ENCODE results near the gene PC. TPM values are rescaled to one million over a fixed set of nuclear protein-coding genes. Genes with fewer than 3 reads are reported as not detected.

PC gene
- polyA plus RNA-seq, 1 of the 3 experiments (the other 2 are of a cell fraction): 9.7 TPM

GRCh38 chr11:66858939-66859685 lies 99.1 kb downstream of the PC start:
- Histone ChIP-seq H2AFZ (ENCODE audit: low read depth) (no peak overlapping the region), H4K20me1 (ENCODE audit: insufficient read depth) (no peaks in the 10 kb centered on the region), H3K4me1 (ENCODE audit: control insufficient read depth in 1 of 2, insufficient read depth in 2 of 2, low read depth in 1 of 2, low read length in 1 of 2) (peaks cover 0 to 10% of the 10 kb centered on the region in 2 experiments; a peak in 2 of 4 replicates), H3K9me3 (no peaks in the 10 kb centered on the region), H3K36me3 (replicated peaks in 1 of 2; ENCODE audit: control insufficient read depth in 1 of 2, insufficient read depth in 2 of 2, low read length in 1 of 2) (peaks cover 0 to 2% of the 10 kb centered on the region in 2 experiments), H3K4me2 (no peak overlapping the region), H3K9ac (no peak overlapping the region), H3K79me2 (ENCODE audit: insufficient read depth) (peaks cover 14% of the 10 kb centered on the region), H3F3A (replicated peaks; ENCODE audit: insufficient read depth) (no peaks in the 10 kb centered on the region), H3K4me3 (ENCODE audit: low read depth in 2 of 2, low read length in 1 of 2) (no peak overlapping the region), H3K9me2 (no peaks in the 10 kb centered on the region), H3K27ac (ENCODE audit: low read depth in 2 of 2, low read length in 1 of 2) (no peak overlapping the region), H3K27me3 (ENCODE audit: insufficient read depth) (no peaks in the 10 kb centered on the region)
- TF ChIP-seq FOXJ3 (CRISPR knock-in tag; IDR thresholded peaks at IDR 0.05) (no peak), FOSL2 (IDR thresholded peaks at IDR 0.05; ENCODE audit: borderline replicate concordance, low read depth) (no peak), FOXM1 (IDR thresholded peaks at IDR 0.05; ENCODE audit: low read depth) (no peak), RAD21 (IDR thresholded peaks at IDR 0.05; ENCODE audit: low read length) (no peak), TEAD4 (IDR thresholded peaks at IDR 0.05; ENCODE audit: borderline replicate concordance, insufficient read depth) (no peak), TAF1 (IDR thresholded peaks at IDR 0.05; ENCODE audit: borderline replicate concordance, low read depth, low read length) (no peak)
- TF ChIP-seq, protein P1, sequence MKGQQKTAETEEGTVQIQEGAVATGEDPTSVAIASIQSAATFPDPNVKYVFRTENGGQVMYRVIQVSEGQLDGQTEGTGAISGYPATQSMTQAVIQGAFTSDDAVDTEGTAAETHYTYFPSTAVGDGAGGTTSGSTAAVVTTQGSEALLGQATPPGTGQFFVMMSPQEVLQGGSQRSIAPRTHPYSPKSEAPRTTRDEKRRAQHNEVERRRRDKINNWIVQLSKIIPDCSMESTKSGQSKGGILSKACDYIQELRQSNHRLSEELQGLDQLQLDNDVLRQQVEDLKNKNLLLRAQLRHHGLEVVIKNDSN (IDR thresholded peaks at IDR 0.05; ENCODE audit: borderline replicate concordance, low read depth): no peak
- ChIA-PET POLR2A (no interaction called here), CTCF (no interaction called here)
- 92% methylated on average over 22 of the region's 29 CpGs for WGBS (ENCODE audit: low lambda C conversion rate)
- no peak for DNase-seq

- Histone ChIP-seq H3K27ac (ENCODE audit: low read depth in 2 of 2, low read length in 1 of 2) (no peak overlapping the region), H4K20me1 (ENCODE audit: insufficient read depth) (no peaks in the 10 kb centered on the region), H3K9me2 (no peaks in the 10 kb centered on the region), H3K36me3 (replicated peaks in 1 of 2; ENCODE audit: control insufficient read depth in 1 of 2, insufficient read depth in 2 of 2, low read length in 1 of 2) (peaks cover 0 to 2% of the 10 kb centered on the region in 2 experiments), H3K4me2 (no peak overlapping the region), H3F3A (replicated peaks; ENCODE audit: insufficient read depth) (no peaks in the 10 kb centered on the region), H3K4me1 (ENCODE audit: control insufficient read depth in 1 of 2, insufficient read depth in 2 of 2, low read depth in 1 of 2, low read length in 1 of 2) (peaks cover 0 to 10% of the 10 kb centered on the region in 2 experiments; a peak in 2 of 4 replicates), H3K79me2 (ENCODE audit: insufficient read depth) (peaks cover 14% of the 10 kb centered on the region), H3K27me3 (ENCODE audit: insufficient read depth) (no peaks in the 10 kb centered on the region), H3K9me3 (no peaks in the 10 kb centered on the region), H3K9ac (no peak overlapping the region), H3K4me3 (ENCODE audit: low read depth in 2 of 2, low read length in 1 of 2) (no peak overlapping the region), H2AFZ (ENCODE audit: low read depth) (no peak overlapping the region)
- POLR2A ChIA-PET: no interaction called here
- WGBS (ENCODE audit: low lambda C conversion rate): 96% methylated on average over 49 of the region's 62 CpGs
- CTCF ChIA-PET: interaction anchor here (0.7 to 1.4 kb wide), 3 partner anchors 12 to 118 kb away, joined by 3 read pairs; partner anchors contain the start of gene C11orf86
- TF ChIP-seq CHD2 (IDR thresholded peaks at IDR 0.05; ENCODE audit: low read length, partially characterized antibody) (no peak), FOSL2 (IDR thresholded peaks at IDR 0.05; ENCODE audit: borderline replicate concordance, low read depth) (no peak)
- no peak for DNase-seq
Measured at GRCh38 chr11:66858186-66858938, 99.8 kb downstream of the PC start.

DNA sequence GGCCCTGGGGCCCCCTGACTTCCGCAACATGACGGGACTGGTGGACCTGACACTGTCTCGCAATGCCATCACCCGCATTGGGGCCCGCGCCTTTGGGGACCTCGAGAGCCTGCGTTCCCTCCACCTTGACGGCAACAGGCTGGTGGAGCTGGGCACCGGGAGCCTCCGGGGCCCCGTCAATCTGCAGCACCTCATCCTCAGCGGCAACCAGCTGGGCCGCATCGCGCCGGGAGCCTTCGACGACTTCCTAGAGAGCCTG lies 100.3 kb downstream of the PC start:
- peaks cover 0 to 2% of the 10 kb centered on the region in 2 experiments for H3K36me3 ChIP-seq (replicated peaks in 1 of 2; ENCODE audit: control insufficient read depth in 1 of 2, insufficient read depth in 2 of 2, low read length in 1 of 2)
- H3K4me3 ChIP-seq (ENCODE audit: low read depth in 2 of 2, low read length in 1 of 2): peak overlapping the region; percentile 49 to 81; a peak in 2 of 4 replicates
- POLR2A ChIA-PET: interaction anchor here (0.8 kb wide), 1 partner anchor 21 kb away, joined by 3 read pairs; no protein-coding TSS in a partner anchor
- H2AFZ ChIP-seq (ENCODE audit: low read depth): no peak overlapping the region
- no CpG with 5 or more reads among the region's 19 CpGs for WGBS (ENCODE audit: low lambda C conversion rate)
- H3K27ac ChIP-seq (ENCODE audit: low read depth in 2 of 2, low read length in 1 of 2): no peak overlapping the region
- no peak for TF ChIP-seq NRF1 (IDR thresholded peaks at IDR 0.05; ENCODE audit: low read depth, low read length)
- peaks cover 14% of the 10 kb centered on the region for H3K79me2 ChIP-seq (ENCODE audit: insufficient read depth)
- no peaks in the 10 kb centered on the region for H3K27me3 ChIP-seq (ENCODE audit: insufficient read depth)
- no peaks in the 10 kb centered on the region for H3F3A ChIP-seq (replicated peaks; ENCODE audit: insufficient read depth)
- CTCF ChIA-PET: interaction anchor here (0.6 to 1.4 kb wide), 4 partner anchors 12 to 616 kb away, joined by 3 read pairs; partner anchors contain the start of gene C11orf86
- H3K9ac ChIP-seq: no peak overlapping the region
- H4K20me1 ChIP-seq (ENCODE audit: insufficient read depth): no peaks in the 10 kb centered on the region
- DNase-seq: no peak
- H3K9me2 ChIP-seq: no peaks in the 10 kb centered on the region
- H3K4me1 ChIP-seq (ENCODE audit: control insufficient read depth in 1 of 2, insufficient read depth in 2 of 2, low read depth in 1 of 2, low read length in 1 of 2): peaks cover 0 to 10% of the 10 kb centered on the region in 2 experiments; a peak in 2 of 4 replicates
- H3K4me2 ChIP-seq: peak overlapping the region; percentile 67
- H3K9me3 ChIP-seq: no peaks in the 10 kb centered on the region

Measured in SK-N-SH (cell line).